ENCODE data around the gene TRIM33.

DNA sequence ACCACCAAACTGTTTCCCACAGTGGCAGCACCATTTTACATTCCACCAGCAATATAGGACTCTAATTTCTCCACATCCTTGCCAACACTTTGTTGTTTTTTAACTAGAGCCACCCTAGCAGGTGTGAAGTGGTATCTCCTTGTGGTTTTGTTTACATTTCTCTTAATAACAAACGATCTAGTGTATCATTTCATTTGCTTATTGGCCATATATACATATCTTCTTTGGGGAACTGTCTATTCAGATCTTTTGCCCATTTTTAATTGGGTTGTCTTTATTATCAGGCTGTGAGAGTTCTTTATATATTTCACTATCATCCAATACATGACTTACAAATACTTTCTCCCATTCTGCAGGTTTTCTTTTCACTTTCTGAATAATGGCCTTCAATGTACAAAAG is 18.0 kb downstream of the TRIM33 start:
- TF ChIP-seq EZH2phosphoT487 (IDR thresholded peaks at IDR 0.05; ENCODE audit: borderline replicate concordance, low read depth) = no peak
- TF ChIP-seq, protein P1, sequence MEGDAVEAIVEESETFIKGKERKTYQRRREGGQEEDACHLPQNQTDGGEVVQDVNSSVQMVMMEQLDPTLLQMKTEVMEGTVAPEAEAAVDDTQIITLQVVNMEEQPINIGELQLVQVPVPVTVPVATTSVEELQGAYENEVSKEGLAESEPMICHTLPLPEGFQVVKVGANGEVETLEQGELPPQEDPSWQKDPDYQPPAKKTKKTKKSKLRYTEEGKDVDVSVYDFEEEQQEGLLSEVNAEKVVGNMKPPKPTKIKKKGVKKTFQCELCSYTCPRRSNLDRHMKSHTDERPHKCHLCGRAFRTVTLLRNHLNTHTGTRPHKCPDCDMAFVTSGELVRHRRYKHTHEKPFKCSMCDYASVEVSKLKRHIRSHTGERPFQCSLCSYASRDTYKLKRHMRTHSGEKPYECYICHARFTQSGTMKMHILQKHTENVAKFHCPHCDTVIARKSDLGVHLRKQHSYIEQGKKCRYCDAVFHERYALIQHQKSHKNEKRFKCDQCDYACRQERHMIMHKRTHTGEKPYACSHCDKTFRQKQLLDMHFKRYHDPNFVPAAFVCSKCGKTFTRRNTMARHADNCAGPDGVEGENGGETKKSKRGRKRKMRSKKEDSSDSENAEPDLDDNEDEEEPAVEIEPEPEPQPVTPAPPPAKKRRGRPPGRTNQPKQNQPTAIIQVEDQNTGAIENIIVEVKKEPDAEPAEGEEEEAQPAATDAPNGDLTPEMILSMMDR (IDR thresholded peaks at IDR 0.05) = no peak
- TF ChIP-seq POLR2AphosphoS5 (IDR thresholded peaks at IDR 0.05; ENCODE audit: low read depth, low read length) = no peak
- TF ChIP-seq YY1 (IDR thresholded peaks at IDR 0.05; ENCODE audit: low read depth) = no peak
- TF ChIP-seq EP300 (IDR thresholded peaks at IDR 0.05; ENCODE audit: borderline replicate concordance in 1 of 2, low read depth in 1 of 2, low read length in 1 of 2) = no peak
- TF ChIP-seq, protein P2, sequence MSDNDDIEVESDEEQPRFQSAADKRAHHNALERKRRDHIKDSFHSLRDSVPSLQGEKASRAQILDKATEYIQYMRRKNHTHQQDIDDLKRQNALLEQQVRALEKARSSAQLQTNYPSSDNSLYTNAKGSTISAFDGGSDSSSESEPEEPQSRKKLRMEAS (IDR thresholded peaks at IDR 0.05; ENCODE audit: low read depth) = no peak
- no peak for TF ChIP-seq ELF1 (IDR thresholded peaks at IDR 0.05)
- TF ChIP-seq RCOR1 (IDR thresholded peaks at IDR 0.05; ENCODE audit: low read length) = no peak
- TF ChIP-seq, protein P3, sequence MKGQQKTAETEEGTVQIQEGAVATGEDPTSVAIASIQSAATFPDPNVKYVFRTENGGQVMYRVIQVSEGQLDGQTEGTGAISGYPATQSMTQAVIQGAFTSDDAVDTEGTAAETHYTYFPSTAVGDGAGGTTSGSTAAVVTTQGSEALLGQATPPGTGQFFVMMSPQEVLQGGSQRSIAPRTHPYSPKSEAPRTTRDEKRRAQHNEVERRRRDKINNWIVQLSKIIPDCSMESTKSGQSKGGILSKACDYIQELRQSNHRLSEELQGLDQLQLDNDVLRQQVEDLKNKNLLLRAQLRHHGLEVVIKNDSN (IDR thresholded peaks at IDR 0.05; ENCODE audit: borderline replicate concordance, low read depth) = no peak
- no peak for TF ChIP-seq GABPA (IDR thresholded peaks at IDR 0.05; ENCODE audit: low read depth)
- TF ChIP-seq, protein P4, sequence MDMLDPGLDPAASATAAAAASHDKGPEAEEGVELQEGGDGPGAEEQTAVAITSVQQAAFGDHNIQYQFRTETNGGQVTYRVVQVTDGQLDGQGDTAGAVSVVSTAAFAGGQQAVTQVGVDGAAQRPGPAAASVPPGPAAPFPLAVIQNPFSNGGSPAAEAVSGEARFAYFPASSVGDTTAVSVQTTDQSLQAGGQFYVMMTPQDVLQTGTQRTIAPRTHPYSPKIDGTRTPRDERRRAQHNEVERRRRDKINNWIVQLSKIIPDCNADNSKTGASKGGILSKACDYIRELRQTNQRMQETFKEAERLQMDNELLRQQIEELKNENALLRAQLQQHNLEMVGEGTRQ (IDR thresholded peaks at IDR 0.05; ENCODE audit: borderline replicate concordance, low read depth, low read length) = no peak
- no peak for TF ChIP-seq CHD2 (IDR thresholded peaks at IDR 0.05; ENCODE audit: low read length, partially characterized antibody)
